ENCODE data around the gene NUDT19.

DNA sequence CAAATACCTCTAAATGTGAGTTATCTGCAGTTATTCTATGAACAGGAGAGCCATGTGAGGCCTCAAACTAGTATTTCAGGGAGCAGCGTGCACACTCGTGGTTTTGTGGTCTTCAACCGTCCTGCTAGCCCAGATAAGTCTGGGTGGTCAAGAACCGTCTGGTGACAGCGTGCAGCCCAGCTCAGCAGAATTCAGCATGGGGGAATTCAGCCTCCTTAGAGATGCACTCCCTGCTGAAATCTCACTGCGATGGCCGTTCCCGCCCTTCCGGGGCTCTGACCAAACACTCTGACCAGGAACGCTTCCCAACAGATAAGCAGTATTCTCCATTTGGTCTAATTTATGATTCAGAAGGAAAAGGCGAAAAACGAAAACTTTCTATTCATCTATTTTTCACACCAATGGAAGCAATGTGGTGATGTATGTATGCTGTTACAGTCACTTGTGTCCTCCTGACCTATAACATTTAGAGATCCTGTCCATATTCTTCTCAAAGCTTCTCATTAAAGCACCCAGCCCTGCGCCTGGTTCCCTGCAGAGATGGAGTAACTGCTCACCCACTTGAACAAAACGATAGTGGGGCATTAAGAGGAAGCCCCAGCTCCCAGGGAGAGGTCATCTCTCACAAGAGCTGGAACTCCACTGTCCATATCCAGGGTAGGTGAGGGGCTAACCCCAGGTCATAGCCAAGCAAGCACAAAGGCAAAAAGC is 19.6 kb upstream of the NUDT19 start:
- TF ChIP-seq, protein P1, sequence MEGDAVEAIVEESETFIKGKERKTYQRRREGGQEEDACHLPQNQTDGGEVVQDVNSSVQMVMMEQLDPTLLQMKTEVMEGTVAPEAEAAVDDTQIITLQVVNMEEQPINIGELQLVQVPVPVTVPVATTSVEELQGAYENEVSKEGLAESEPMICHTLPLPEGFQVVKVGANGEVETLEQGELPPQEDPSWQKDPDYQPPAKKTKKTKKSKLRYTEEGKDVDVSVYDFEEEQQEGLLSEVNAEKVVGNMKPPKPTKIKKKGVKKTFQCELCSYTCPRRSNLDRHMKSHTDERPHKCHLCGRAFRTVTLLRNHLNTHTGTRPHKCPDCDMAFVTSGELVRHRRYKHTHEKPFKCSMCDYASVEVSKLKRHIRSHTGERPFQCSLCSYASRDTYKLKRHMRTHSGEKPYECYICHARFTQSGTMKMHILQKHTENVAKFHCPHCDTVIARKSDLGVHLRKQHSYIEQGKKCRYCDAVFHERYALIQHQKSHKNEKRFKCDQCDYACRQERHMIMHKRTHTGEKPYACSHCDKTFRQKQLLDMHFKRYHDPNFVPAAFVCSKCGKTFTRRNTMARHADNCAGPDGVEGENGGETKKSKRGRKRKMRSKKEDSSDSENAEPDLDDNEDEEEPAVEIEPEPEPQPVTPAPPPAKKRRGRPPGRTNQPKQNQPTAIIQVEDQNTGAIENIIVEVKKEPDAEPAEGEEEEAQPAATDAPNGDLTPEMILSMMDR (IDR thresholded peaks at IDR 0.05): no peak
- no peak for TF ChIP-seq POLR2A (IDR thresholded peaks at IDR 0.05)

Measured in testis (tissue), 2 donors.